Keratinocyte (primary cell): ENCODE results near the gene NDUFAF3. TPM values are rescaled to one million over a fixed set of nuclear protein-coding genes. Genes with fewer than 3 reads are reported as not detected.

Experiments used
- DNase-seq: peaks from one replicate; pipeline ENCODE4 v3.0.0-alpha.2; 2011; ENCODE audit warnings: low read depth, missing footprints, low spot score
- FAIRE-seq: peaks from 2 replicates; lab custom pipeline; 2011; peaks lifted over from hg19 to GRCh38; lab: Jason Lieb, UNC
- H2AFZ ChIP-seq: 2 replicates; pipeline ENCODE4 v1.6.0; 2012; ENCODE audit warnings: low read length, control low read depth, inconsistent platforms; ENCODE audit not compliant: control insufficient read depth
- H3K27ac ChIP-seq: 2 replicates; pipeline ENCODE4 v1.5.1; 2011; ENCODE audit warnings: low read length; ENCODE audit not compliant: control insufficient read depth, insufficient read depth
- H3K27me3 ChIP-seq: 3 replicates; pipeline ENCODE4 v1.6.0; 2011; ENCODE audit warnings: low read length; ENCODE audit not compliant: control insufficient read depth, insufficient read depth; ENCODE audit errors: extremely low read depth
- H3K36me3 ChIP-seq, 2 experiments: 2 replicates in 1 of 2; 3 replicates in 1 of 2; pipeline ENCODE4 v1.5.1; 2011; ENCODE audit warnings: low read length in 2 of 2, mild to moderate bottlenecking in 1 of 2; ENCODE audit not compliant: control insufficient read depth in 2 of 2, insufficient read depth in 2 of 2; ENCODE audit errors: extremely low read depth in 1 of 2
- H3K4me1 ChIP-seq: 3 replicates; pipeline ENCODE4 v1.5.1; 2011; ENCODE audit warnings: low read length; ENCODE audit not compliant: control insufficient read depth, insufficient read depth; ENCODE audit errors: extremely low read depth
- H3K4me2 ChIP-seq: 3 replicates; pipeline ENCODE4 v1.6.0; 2011; ENCODE audit warnings: low read depth, low read length; ENCODE audit not compliant: control insufficient read depth, insufficient read depth; ENCODE audit errors: extremely low read depth
- H3K4me3 ChIP-seq, 3 experiments: fragments of 200-600 bp in 1 of 3; sonication (generic) in 1 of 3; 2 replicates in 2 of 3; 3 replicates in 1 of 3; pipeline ENCODE4 v1.5.1; 2011 to 2016; ENCODE audit warnings: low read length in 3 of 3, mild to moderate bottlenecking in 3 of 3, control low read depth in 2 of 3, inconsistent platforms in 1 of 3, low read depth in 1 of 3, mixed read lengths in 1 of 3, mixed run types in 1 of 3, moderate library complexity in 1 of 3; ENCODE audit not compliant: control insufficient read depth in 2 of 3, insufficient read depth in 2 of 3; ENCODE audit errors: extremely low read depth in 1 of 3
- H3K79me2 ChIP-seq: 2 replicates; pipeline ENCODE4 v1.6.0; 2012; ENCODE audit warnings: low read length; ENCODE audit not compliant: control insufficient read depth, insufficient read depth
- H3K9ac ChIP-seq: 3 replicates; pipeline ENCODE4 v1.6.0; 2011; ENCODE audit warnings: low read length; ENCODE audit not compliant: control insufficient read depth, insufficient read depth; ENCODE audit errors: extremely low read depth
- H3K9me1 ChIP-seq: 3 replicates; pipeline ENCODE4 v1.6.0; 2011; ENCODE audit warnings: low read length; ENCODE audit not compliant: control insufficient read depth, insufficient read depth; ENCODE audit errors: extremely low read depth
- H3K9me3 ChIP-seq: 2 replicates; pipeline ENCODE4 v1.5.1; 2012; ENCODE audit warnings: low read depth, low read length; ENCODE audit not compliant: control insufficient read depth
- H4K20me1 ChIP-seq: 3 replicates; pipeline ENCODE4 v1.6.0; 2011; ENCODE audit warnings: low read length; ENCODE audit not compliant: control insufficient read depth, insufficient read depth; ENCODE audit errors: extremely low read depth
- EZH2 ChIP-seq: IDR thresholded peaks from one replicate; pipeline ENCODE4 v1.6.1; 2012; ENCODE audit warnings: inconsistent platforms, mild to moderate bottlenecking, low read length, moderate library complexity
- dilution Hi-C: fragments of 300-500 bp; cut with MboI; formaldehyde crosslinking; loops from one replicate; pipeline ENCODE4 v1.7.0; 2020; ENCODE audit warnings: low sequenced_read_pairs; ENCODE audit not compliant: extremely low pct_ligation_motif_present
- polyA plus RNA-seq, 5 experiments: library from polyadenylated mRNA; depleted of rRNA in 3 of 5; stranded (reverse) in 3 of 5; stranded (forward) in 1 of 5; unstranded in 1 of 5; fragments of >200 nt; gene quantifications; 1 replicate in 1 of 5; 2 replicates in 3 of 5; 3 replicates in 1 of 5; pipeline versions ENCODE4 v1.2.1 to v1.2.3, GENCODE V29; 2011 to 2012; ENCODE audit warnings: missing spikeins in 2 of 5, low read depth in 1 of 5, low replicate concordance in 1 of 5
- TF ChIP-seq, protein P1 (sequence below), 3 experiments: IDR thresholded peaks in 1 of 3; conservative IDR thresholded peaks in 1 of 3; optimal IDR thresholded peaks in 1 of 3; 2 replicates in 2 of 3; 3 replicates in 1 of 3; pipeline versions ENCODE3 to v1.5.1; 2011; ENCODE audit warnings: low read length in 3 of 3, mild to moderate bottlenecking in 3 of 3, moderate library complexity in 2 of 3, control low read depth in 1 of 3, inconsistent platforms in 1 of 3; ENCODE audit not compliant: insufficient read depth in 2 of 3; ENCODE audit errors: extremely low read depth in 1 of 3

Gene NDUFAF3
- polyA plus RNA-seq, 1 donor (not counting 4 experiments of a cell fraction or from before 2014, with no cell fraction given), result 38.3 TPM

DNA sequence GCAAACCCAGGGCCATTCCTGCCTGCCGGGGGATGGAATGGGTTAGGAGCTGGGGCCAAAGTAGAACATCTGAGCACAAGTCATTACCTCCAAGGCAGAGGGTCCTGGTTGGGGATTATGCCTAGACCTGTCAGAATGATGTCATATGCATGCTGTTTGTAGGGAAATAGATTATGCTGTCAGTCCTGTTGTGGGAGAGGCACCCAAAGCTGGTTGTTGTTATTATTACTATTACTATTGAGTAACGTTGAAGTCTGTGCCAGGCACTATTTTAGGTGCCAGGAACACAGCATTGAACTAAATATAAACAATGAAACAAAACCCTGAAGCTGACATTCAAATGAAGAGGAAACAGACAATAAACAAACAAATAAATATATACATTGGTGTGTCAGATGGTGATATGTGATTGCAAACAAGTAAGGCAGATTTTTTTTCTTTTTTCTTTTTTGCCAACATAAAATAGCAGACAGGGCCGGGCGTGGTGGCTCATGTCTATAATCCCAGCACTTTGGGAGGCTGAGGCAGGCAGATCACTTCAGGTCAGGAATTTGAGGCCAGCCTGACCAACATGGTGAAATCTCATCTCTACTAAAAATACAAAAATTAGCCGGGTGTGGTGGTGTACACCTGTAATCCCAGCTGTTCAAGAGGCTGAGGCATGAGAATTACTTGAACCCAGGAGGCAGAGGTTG, 29.9 kb upstream of the NDUFAF3 start:
- Histone ChIP-seq H4K20me1 (no peaks in the 10 kb centered on the region), H3K4me1 (peaks cover 15% of the 10 kb centered on the region), H3K27me3 (no peaks in the 10 kb centered on the region), H3K9me1 (no peaks in the 10 kb centered on the region), H3K4me3 (no peak overlapping the region), H3K27ac (no peak overlapping the region), H3K36me3 (no peaks in the 10 kb centered on the region), H3K4me2 (no peak overlapping the region), H3K9ac (no peak overlapping the region), H2AFZ (no peak overlapping the region), H3K9me3 (no peaks in the 10 kb centered on the region), H3K79me2 (no peaks in the 10 kb centered on the region)
- TF ChIP-seq, protein P1, sequence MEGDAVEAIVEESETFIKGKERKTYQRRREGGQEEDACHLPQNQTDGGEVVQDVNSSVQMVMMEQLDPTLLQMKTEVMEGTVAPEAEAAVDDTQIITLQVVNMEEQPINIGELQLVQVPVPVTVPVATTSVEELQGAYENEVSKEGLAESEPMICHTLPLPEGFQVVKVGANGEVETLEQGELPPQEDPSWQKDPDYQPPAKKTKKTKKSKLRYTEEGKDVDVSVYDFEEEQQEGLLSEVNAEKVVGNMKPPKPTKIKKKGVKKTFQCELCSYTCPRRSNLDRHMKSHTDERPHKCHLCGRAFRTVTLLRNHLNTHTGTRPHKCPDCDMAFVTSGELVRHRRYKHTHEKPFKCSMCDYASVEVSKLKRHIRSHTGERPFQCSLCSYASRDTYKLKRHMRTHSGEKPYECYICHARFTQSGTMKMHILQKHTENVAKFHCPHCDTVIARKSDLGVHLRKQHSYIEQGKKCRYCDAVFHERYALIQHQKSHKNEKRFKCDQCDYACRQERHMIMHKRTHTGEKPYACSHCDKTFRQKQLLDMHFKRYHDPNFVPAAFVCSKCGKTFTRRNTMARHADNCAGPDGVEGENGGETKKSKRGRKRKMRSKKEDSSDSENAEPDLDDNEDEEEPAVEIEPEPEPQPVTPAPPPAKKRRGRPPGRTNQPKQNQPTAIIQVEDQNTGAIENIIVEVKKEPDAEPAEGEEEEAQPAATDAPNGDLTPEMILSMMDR (optimal IDR thresholded peaks at IDR 0.05 in 1 of 3, IDR thresholded peaks at IDR 0.05 in 1 of 3, conservative IDR thresholded peaks at IDR 0.05 in 1 of 3; ENCODE audit: extremely low read depth in 1 of 3, insufficient read depth in 2 of 3, low read length in 3 of 3), result no peak
- no peak for TF ChIP-seq EZH2
- FAIRE-seq (no peak), DNase-seq (no peak)
- dilution Hi-C loops, result no loop called here

DNA sequence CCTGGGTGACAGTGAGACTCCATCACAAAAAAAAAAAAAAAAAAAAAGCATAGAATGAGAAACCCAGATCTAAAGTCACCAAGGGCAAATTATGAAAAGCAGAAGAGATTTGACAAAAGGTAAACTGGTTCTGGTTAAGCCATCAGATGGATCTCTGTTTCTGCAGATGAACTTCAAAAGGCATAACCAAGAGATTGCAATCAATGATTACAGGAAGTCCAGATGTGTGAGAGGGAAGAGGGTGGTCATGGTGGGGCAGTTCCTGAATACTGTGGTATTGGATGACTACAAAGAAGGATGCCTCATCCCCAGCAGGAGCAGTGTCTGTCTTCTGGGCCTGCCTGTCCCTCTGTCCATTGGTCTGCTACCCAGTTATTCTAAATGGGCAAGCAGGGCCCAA, 28.1 kb upstream of the NDUFAF3 start:
- no peaks in the 10 kb centered on the region for H3K27me3 ChIP-seq
- no peak overlapping the region for H3K9ac ChIP-seq
- H3K4me2 ChIP-seq, result no peak overlapping the region
- dilution Hi-C loops, result no loop called here
- no peak for TF ChIP-seq EZH2
- TF ChIP-seq, protein P1 (optimal IDR thresholded peaks at IDR 0.05 in 1 of 3, IDR thresholded peaks at IDR 0.05 in 1 of 3, conservative IDR thresholded peaks at IDR 0.05 in 1 of 3; ENCODE audit: extremely low read depth in 1 of 3, insufficient read depth in 2 of 3, low read length in 3 of 3), result no peak
- peaks cover 15% of the 10 kb centered on the region for H3K4me1 ChIP-seq
- no peaks in the 10 kb centered on the region for H3K36me3 ChIP-seq
- no peak for FAIRE-seq
- H3K79me2 ChIP-seq, result no peaks in the 10 kb centered on the region
- no peak overlapping the region for H2AFZ ChIP-seq
- no peak overlapping the region for H3K4me3 ChIP-seq
- H3K9me3 ChIP-seq, result no peaks in the 10 kb centered on the region
- H4K20me1 ChIP-seq, result no peaks in the 10 kb centered on the region
- no peaks in the 10 kb centered on the region for H3K9me1 ChIP-seq
- DNase-seq, result no peak
- no peak overlapping the region for H3K27ac ChIP-seq
